Measurements from ENCODE around the gene EXOC3. TPM values are rescaled to one million over a fixed set of nuclear protein-coding genes. Genes with fewer than 3 reads are reported as not detected.

The EXOC3 gene
- total RNA-seq, 1 experiment from 2014 or later = 31.3 TPM

- Histone ChIP-seq H3K9me3 (ENCODE audit: low read length) (no peaks in the 10 kb centered on the region), H3K4me3 (ENCODE audit: low read length) (no peak overlapping the region), H3F3A (ENCODE audit: low read length, unreplicated experiment) (no peaks in the 10 kb centered on the region), H3K27me3 (ENCODE audit: low read length) (no peaks in the 10 kb centered on the region), H3K9me2 (replicated peaks; ENCODE audit: low read length) (no peaks in the 10 kb centered on the region), H2AFZ (ENCODE audit: low read length) (no peak overlapping the region), H3K36me3 (ENCODE audit: low read depth, low read length) (peaks cover 27% of the 10 kb centered on the region; the same call in 1 of the 2 replicates), H3K79me2 (ENCODE audit: low read length) (peaks cover 16% of the 10 kb centered on the region; the same call in 1 of the 2 replicates), H3K27ac (ENCODE audit: low read length) (no peak overlapping the region), H4K20me1 (ENCODE audit: low read length) (no peaks in the 10 kb centered on the region), H3K9ac (ENCODE audit: low read length) (no peak overlapping the region), H3K4me2 (ENCODE audit: low read length) (no peak overlapping the region), H3K4me1 (ENCODE audit: insufficient read depth, low read length) (peaks cover 13% of the 10 kb centered on the region)
- ChIA-PET CTCF (no interaction called here), POLR2A (ENCODE audit: unreplicated experiment) (no interaction called here)
- ATAC-seq (no peak), DNase-seq (no peak)
- TF ChIP-seq EZH2phosphoT487 (IDR thresholded peaks at IDR 0.05; ENCODE audit: borderline replicate concordance, low read length) = no peak
- TF ChIP-seq CTCF (conservative IDR thresholded peaks at IDR 0.05; ENCODE audit: low read depth, low read length) = no peak
- no peak for TF ChIP-seq EZH2 (IDR thresholded peaks at IDR 0.05; ENCODE audit: low read length, unreplicated experiment)
- no TSS peak for BruUV-seq (replicated peaks)
- intact Hi-C loops (cut with micrococcal nuclease) = no loop called here
These were observed 20.3 kb downstream of the EXOC3 start for GRCh38 chr5:463301-463700.

- POLR2A ChIA-PET (ENCODE audit: unreplicated experiment) = no interaction called here
- Histone ChIP-seq H3K9me2 (replicated peaks; ENCODE audit: low read length) (no peaks in the 10 kb centered on the region), H3K27ac (ENCODE audit: low read length) (no peak overlapping the region), H4K20me1 (ENCODE audit: low read length) (no peaks in the 10 kb centered on the region), H3F3A (ENCODE audit: low read length, unreplicated experiment) (no peaks in the 10 kb centered on the region), H3K79me2 (ENCODE audit: low read length) (peaks cover 12% of the 10 kb centered on the region; the same call in 1 of the 2 replicates), H3K9ac (ENCODE audit: low read length) (no peak overlapping the region), H3K9me3 (ENCODE audit: low read length) (no peaks in the 10 kb centered on the region), H3K4me3 (ENCODE audit: low read length) (no peak overlapping the region), H3K4me2 (ENCODE audit: low read length) (no peak overlapping the region), H2AFZ (ENCODE audit: low read length) (no peak overlapping the region), H3K36me3 (ENCODE audit: low read depth, low read length) (peaks cover 27% of the 10 kb centered on the region; the same call in 1 of the 2 replicates), H3K27me3 (ENCODE audit: low read length) (no peaks in the 10 kb centered on the region), H3K4me1 (ENCODE audit: insufficient read depth, low read length) (peaks cover 7% of the 10 kb centered on the region)
- ATAC-seq (no peak), DNase-seq (no peak)
- no TSS peak for BruUV-seq (replicated peaks)
- CTCF ChIA-PET = no interaction called here
- intact Hi-C loops (cut with micrococcal nuclease) = no loop called here
- TF ChIP-seq EZH2 (IDR thresholded peaks at IDR 0.05; ENCODE audit: low read length, unreplicated experiment) (no peak), EZH2phosphoT487 (IDR thresholded peaks at IDR 0.05; ENCODE audit: borderline replicate concordance, low read length) (no peak), CTCF (conservative IDR thresholded peaks at IDR 0.05; ENCODE audit: low read depth, low read length) (no peak)
These were observed 21.0 kb downstream of the EXOC3 start for GRCh38 chr5:463952-464351.

GRCh38 chr5:464446-464842 lies 21.5 kb downstream of the EXOC3 start:
- Histone ChIP-seq H3K9me2 (replicated peaks; ENCODE audit: low read length) (no peaks in the 10 kb centered on the region), H3K27me3 (ENCODE audit: low read length) (no peaks in the 10 kb centered on the region), H2AFZ (ENCODE audit: low read length) (no peak overlapping the region), H3K9ac (ENCODE audit: low read length) (no peak overlapping the region), H3F3A (ENCODE audit: low read length, unreplicated experiment) (no peaks in the 10 kb centered on the region), H3K4me3 (ENCODE audit: low read length) (no peak overlapping the region), H3K9me3 (ENCODE audit: low read length) (no peaks in the 10 kb centered on the region), H3K79me2 (ENCODE audit: low read length) (peaks cover 11% of the 10 kb centered on the region; the same call in 1 of the 2 replicates), H3K27ac (ENCODE audit: low read length) (no peak overlapping the region), H4K20me1 (ENCODE audit: low read length) (no peaks in the 10 kb centered on the region), H3K4me1 (ENCODE audit: insufficient read depth, low read length) (peaks cover 2% of the 10 kb centered on the region), H3K36me3 (ENCODE audit: low read depth, low read length) (peaks cover 26% of the 10 kb centered on the region; the same call in 1 of the 2 replicates), H3K4me2 (ENCODE audit: low read length) (no peak overlapping the region)
- intact Hi-C loops (cut with micrococcal nuclease) = no loop called here
- ChIA-PET CTCF (no interaction called here), POLR2A (ENCODE audit: unreplicated experiment) (no interaction called here)
- no peak for DNase-seq
- no TSS peak for BruUV-seq (replicated peaks)
- no peak for ATAC-seq
- TF ChIP-seq CTCF (conservative IDR thresholded peaks at IDR 0.05; ENCODE audit: low read depth, low read length) (no peak), EZH2phosphoT487 (IDR thresholded peaks at IDR 0.05; ENCODE audit: borderline replicate concordance, low read length) (no peak), EZH2 (IDR thresholded peaks at IDR 0.05; ENCODE audit: low read length, unreplicated experiment) (no peak)
